Mesenchymal stem cell (in vitro differentiated cells and primary cell): Measurements from ENCODE around the gene EED.
"Not testable (repeated sequence)": the region's sequence is repeated elsewhere in the genome, so short reads cannot be mapped to it uniquely, and the experiment has no call there.

ENCODE experiments used
- DNase-seq: peaks from one replicate; pipeline ENCODE4 v3.0.0-alpha.2; 2013
- H2AFZ ChIP-seq: one replicate; pipeline ENCODE4 v1.6.1; 2013; ENCODE audit warnings: low read depth, mild to moderate bottlenecking, control low read depth, inconsistent platforms, low read length, moderate library complexity
- H2AK5ac ChIP-seq: 2 replicates; pipeline ENCODE4 v1.6.1; 2013; ENCODE audit warnings: low read length, moderate library complexity, mild to moderate bottlenecking, inconsistent platforms; ENCODE audit not compliant: severe bottlenecking
- H2BK120ac ChIP-seq: one replicate; pipeline ENCODE4 v1.6.1; 2013; ENCODE audit warnings: low read depth, mild to moderate bottlenecking, inconsistent platforms, low read length, moderate library complexity
- H2BK12ac ChIP-seq, 2 experiments: one replicate each; pipeline ENCODE4 v1.6.1; 2013; ENCODE audit warnings: inconsistent platforms in 2 of 2, low read length in 2 of 2, mild to moderate bottlenecking in 2 of 2, moderate library complexity in 2 of 2, control low read depth in 1 of 2
- H2BK15ac ChIP-seq: one replicate; pipeline ENCODE4 v1.6.1; 2013; ENCODE audit warnings: mild to moderate bottlenecking, low read depth, inconsistent platforms; ENCODE audit not compliant: poor library complexity, severe bottlenecking
- H2BK5ac ChIP-seq: 2 replicates; pipeline ENCODE4 v1.6.1; 2013; ENCODE audit warnings: low read depth, mild to moderate bottlenecking, low read length, control low read depth, inconsistent platforms; ENCODE audit not compliant: poor library complexity, severe bottlenecking
- H3K14ac ChIP-seq, 2 experiments: one replicate each; pipeline ENCODE4 v1.6.1; 2013; ENCODE audit warnings: inconsistent platforms in 2 of 2, low read length in 2 of 2, control low read depth in 1 of 2, mild to moderate bottlenecking in 1 of 2, moderate library complexity in 1 of 2
- H3K18ac ChIP-seq, 2 experiments: one replicate each; pipeline ENCODE4 v1.6.1; 2013; ENCODE audit warnings: inconsistent platforms in 2 of 2, low read length in 2 of 2, control low read depth in 1 of 2, low read depth in 1 of 2, mild to moderate bottlenecking in 1 of 2
- H3K23ac ChIP-seq, 2 experiments: one replicate each; pipeline ENCODE4 v1.6.1; 2013; ENCODE audit warnings: inconsistent platforms in 2 of 2, low read length in 2 of 2, mild to moderate bottlenecking in 2 of 2, moderate library complexity in 2 of 2, control low read depth in 1 of 2
- H3K27ac ChIP-seq: 2 replicates; pipeline ENCODE4 v1.5.1; 2013; ENCODE audit warnings: mild to moderate bottlenecking, moderate library complexity, low read length, control low read depth, inconsistent platforms; ENCODE audit not compliant: poor library complexity, severe bottlenecking
- H3K27me3 ChIP-seq, 2 experiments: 2 replicates each; pipeline versions ENCODE4 v1.6.1 to v1.7.0; 2013; ENCODE audit warnings: low read length in 2 of 2, mild to moderate bottlenecking in 2 of 2, moderate library complexity in 2 of 2, control low read depth in 1 of 2, inconsistent platforms in 1 of 2; ENCODE audit not compliant: control insufficient read depth in 1 of 2, insufficient read depth in 1 of 2
- H3K36me3 ChIP-seq, 2 experiments: 2 replicates each; pipeline versions ENCODE4 v1.6.1 to v1.7.0; 2013; ENCODE audit warnings: low read length in 2 of 2, control low read depth in 1 of 2, inconsistent platforms in 1 of 2, low read depth in 1 of 2, mild to moderate bottlenecking in 1 of 2; ENCODE audit not compliant: insufficient read depth in 2 of 2, control insufficient read depth in 1 of 2
- H3K4ac ChIP-seq, 2 experiments: one replicate each; pipeline ENCODE4 v1.6.1; 2013; ENCODE audit warnings: inconsistent platforms in 2 of 2, low read length in 2 of 2, mild to moderate bottlenecking in 2 of 2, moderate library complexity in 2 of 2, control low read depth in 1 of 2, low read depth in 1 of 2
- H3K4me1 ChIP-seq: 2 replicates; pipeline ENCODE4 v1.6.1; 2013; ENCODE audit warnings: low read depth, low read length, control low read depth; ENCODE audit not compliant: control insufficient read depth, insufficient read depth
- H3K4me2 ChIP-seq: 2 replicates; pipeline ENCODE4 v1.6.1; 2013; ENCODE audit warnings: low read length, mild to moderate bottlenecking, inconsistent platforms; ENCODE audit not compliant: poor library complexity, severe bottlenecking
- H3K4me3 ChIP-seq, 2 experiments: 2 replicates each; pipeline versions ENCODE4 v1.5.1 to v1.7.0; 2013; ENCODE audit warnings: low read length in 2 of 2, mild to moderate bottlenecking in 2 of 2, control low read depth in 1 of 2, low read depth in 1 of 2; ENCODE audit not compliant: insufficient read depth in 1 of 2
- H3K79me1 ChIP-seq: replicated peaks from 2 replicates; pipeline ENCODE4 v1.6.1; 2013; ENCODE audit warnings: mild to moderate bottlenecking, control low read depth, low read length, inconsistent platforms; ENCODE audit not compliant: poor library complexity, severe bottlenecking
- H3K9ac ChIP-seq: 2 replicates; pipeline ENCODE4 v1.7.0; 2013; ENCODE audit warnings: mild to moderate bottlenecking, low read length, moderate library complexity
- H3K9me3 ChIP-seq: 2 replicates; pipeline ENCODE4 v1.7.0; 2013; ENCODE audit warnings: mild to moderate bottlenecking, low read length; ENCODE audit not compliant: control insufficient read depth
- H4K8ac ChIP-seq: one replicate; pipeline ENCODE4 v1.6.1; 2013; ENCODE audit warnings: inconsistent platforms, mild to moderate bottlenecking, low read length, moderate library complexity
- H4K91ac ChIP-seq: one replicate; pipeline ENCODE4 v1.6.1; 2013; ENCODE audit warnings: mild to moderate bottlenecking, low read length, inconsistent platforms
- WGBS: methylation state at CpG from one replicate; pipeline ENCODE4 v1.1.7; 2013; ENCODE audit warnings: mixed read lengths; 5-methylcytosine and 5-hydroxymethylcytosine counted together

EED gene

DNA sequence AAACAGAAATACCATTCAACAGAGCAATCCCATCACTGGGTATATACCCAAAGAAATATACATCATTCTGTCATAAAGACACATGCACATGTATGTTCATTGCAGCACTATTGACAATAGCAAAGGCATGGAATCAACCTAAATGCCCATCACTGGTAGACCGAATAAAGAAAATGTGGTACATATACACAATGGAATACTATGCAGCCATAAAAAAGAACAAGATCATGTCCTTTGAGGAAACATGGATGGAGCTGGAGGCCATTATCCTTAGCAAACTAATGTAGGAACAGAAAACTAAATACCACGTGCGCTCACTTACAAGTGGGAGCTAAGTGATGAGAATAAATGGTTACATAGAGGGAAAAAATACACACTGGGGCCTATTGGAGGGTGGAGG, 19.2 kb upstream of the EED start:
- H2BK15ac ChIP-seq, H3K27me3 ChIP-seq, H3K14ac ChIP-seq, H3K9ac ChIP-seq, H3K23ac ChIP-seq, H3K4me1 ChIP-seq, H2AFZ ChIP-seq, H2BK5ac ChIP-seq, H4K8ac ChIP-seq, H3K36me3 ChIP-seq, H3K18ac ChIP-seq, H3K4me2 ChIP-seq, H4K91ac ChIP-seq, H3K27ac ChIP-seq, H2BK12ac ChIP-seq, H3K4me3 ChIP-seq, H3K9me3 ChIP-seq, H2AK5ac ChIP-seq, H2BK120ac ChIP-seq, DNase-seq, H3K4ac ChIP-seq, H3K79me1 ChIP-seq: not testable (repeated sequence)
- WGBS = 84% methylated on average over 2 of the region's 3 CpGs

DNA sequence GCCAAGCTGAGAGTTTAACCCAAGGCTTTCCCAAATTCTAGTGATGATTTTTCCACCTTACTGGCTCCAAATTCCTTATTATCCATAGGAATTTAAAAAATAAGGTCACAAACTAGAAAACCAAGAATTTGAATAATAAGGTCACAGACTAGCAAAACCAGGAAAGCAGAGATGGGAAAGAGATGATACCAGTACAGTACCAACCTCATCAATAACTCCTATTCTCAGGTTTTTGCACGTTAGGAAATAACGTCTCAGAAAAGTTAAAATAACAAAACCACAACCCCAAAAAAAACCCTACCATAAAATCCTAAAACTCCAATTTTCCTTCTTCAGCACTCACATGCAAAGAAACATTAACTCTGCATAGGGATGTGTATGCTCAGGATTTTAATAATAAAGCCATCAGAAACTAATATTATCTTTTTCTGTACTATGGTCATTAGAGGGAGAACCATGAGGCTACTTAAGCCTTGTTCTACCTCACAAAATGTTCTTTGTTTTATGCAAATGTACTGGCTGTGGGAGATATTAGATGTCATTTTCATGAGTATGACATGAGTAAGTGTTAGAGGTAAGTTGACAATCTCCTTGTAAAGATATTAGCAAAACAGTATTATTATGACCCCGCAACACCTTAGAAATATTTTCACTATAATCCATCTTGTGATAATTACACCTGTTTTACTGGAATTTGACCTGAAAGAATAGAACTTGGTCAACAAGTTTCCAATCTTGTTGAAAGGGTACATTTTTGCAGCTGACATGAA, 16.1 kb upstream of the EED start:
- H3K4me3 ChIP-seq = no peak overlapping the region
- no peak overlapping the region for H3K27ac ChIP-seq
- no peak overlapping the region for H2BK15ac ChIP-seq
- no peak overlapping the region for H3K4ac ChIP-seq
- H3K27me3 ChIP-seq = no peaks in the 10 kb centered on the region
- no peaks in the 10 kb centered on the region for H3K9me3 ChIP-seq
- H2AFZ ChIP-seq = no peak overlapping the region
- H4K8ac ChIP-seq = no peak overlapping the region
- H3K23ac ChIP-seq = no peak overlapping the region
- no peaks in the 10 kb centered on the region for H3K36me3 ChIP-seq
- no peak overlapping the region for H3K9ac ChIP-seq
- no peak overlapping the region for H3K4me2 ChIP-seq
- no peak for DNase-seq
- no peak overlapping the region for H3K18ac ChIP-seq
- H3K14ac ChIP-seq = no peak overlapping the region
- no peak overlapping the region for H2AK5ac ChIP-seq
- H2BK12ac ChIP-seq = no peak overlapping the region
- no peak overlapping the region for H2BK120ac ChIP-seq
- no CpG with 5 or more reads among the region's 3 CpGs for WGBS
- no peaks in the 10 kb centered on the region for H3K79me1 ChIP-seq
- H3K4me1 ChIP-seq = peaks cover 2% of the 10 kb centered on the region
- H2BK5ac ChIP-seq = no peak overlapping the region
- no peak overlapping the region for H4K91ac ChIP-seq

DNA sequence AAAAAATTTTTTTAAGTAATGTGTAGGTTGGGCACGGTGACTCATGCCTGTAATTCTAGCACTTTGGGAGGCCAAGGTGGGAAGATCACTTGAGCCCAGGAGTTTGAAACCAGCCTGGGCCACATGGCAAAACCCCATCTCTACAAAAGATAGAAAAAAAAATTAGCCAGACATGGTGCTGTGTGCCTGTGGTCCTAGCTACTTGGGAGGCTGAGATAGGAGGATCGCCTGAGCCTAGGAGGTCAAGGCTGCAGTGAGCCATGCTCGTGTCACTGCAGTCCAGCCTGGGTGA, 15.6 kb upstream of the EED start:
- not testable (repeated sequence) for H3K4me3 ChIP-seq, H3K79me1 ChIP-seq, H2BK15ac ChIP-seq, DNase-seq, H3K4me2 ChIP-seq, H3K4ac ChIP-seq, H3K18ac ChIP-seq, H4K8ac ChIP-seq, H3K27ac ChIP-seq, H3K4me1 ChIP-seq, H4K91ac ChIP-seq, H2BK5ac ChIP-seq, H3K9me3 ChIP-seq, H2AK5ac ChIP-seq, H3K9ac ChIP-seq, H2AFZ ChIP-seq, H2BK12ac ChIP-seq, H3K23ac ChIP-seq, H3K27me3 ChIP-seq, H2BK120ac ChIP-seq, H3K36me3 ChIP-seq
- 96% methylated on average over 3 of the region's 3 CpGs for WGBS
- peak overlapping the region in 1 of 2 experiments; percentile 7 for H3K14ac ChIP-seq

DNA sequence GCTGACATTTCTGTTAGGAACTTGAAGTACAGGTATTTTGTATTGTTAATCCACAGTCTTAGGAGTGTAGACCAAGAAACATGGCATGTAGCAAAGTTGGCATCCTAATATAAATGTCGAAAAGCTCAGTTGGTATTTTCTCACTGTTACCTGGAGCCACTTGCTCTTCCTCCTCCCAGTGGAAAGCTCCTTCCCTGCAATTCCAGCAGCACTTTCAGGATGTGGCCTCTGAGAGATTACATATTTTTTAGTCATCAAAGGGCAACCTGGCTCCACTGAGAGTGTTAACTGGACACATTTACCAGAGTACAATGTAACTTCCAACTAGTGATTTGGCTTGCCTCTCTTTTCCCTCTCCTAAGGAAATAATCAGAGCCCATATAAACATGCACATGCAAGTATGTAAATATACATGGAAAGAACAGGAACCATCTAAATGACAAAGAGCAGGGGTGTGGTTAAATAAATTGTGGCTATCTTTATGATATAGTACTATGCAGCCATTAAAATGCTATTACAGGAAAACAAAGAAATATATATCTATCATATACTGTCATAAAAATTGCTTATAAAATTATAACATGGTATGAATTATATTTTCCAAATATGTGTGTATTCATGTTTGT, 14.3 kb upstream of the EED start:
- Histone ChIP-seq H4K91ac (no peak overlapping the region), H2AFZ (no peak overlapping the region), H3K4me2 (no peak overlapping the region), H2BK120ac (no peak overlapping the region), H3K79me1 (no peaks in the 10 kb centered on the region), H2BK12ac (no peak overlapping the region), H3K9ac (peak overlapping the region; percentile 22), H3K14ac (no peak overlapping the region), H3K18ac (no peak overlapping the region), H3K23ac (no peak overlapping the region), H4K8ac (no peak overlapping the region), H3K36me3 (no peaks in the 10 kb centered on the region), H3K27me3 (no peaks in the 10 kb centered on the region), H3K9me3 (no peaks in the 10 kb centered on the region), H2BK5ac (no peak overlapping the region), H2AK5ac (no peak overlapping the region), H3K27ac (no peak overlapping the region), H3K4me1 (peaks cover 2% of the 10 kb centered on the region), H3K4ac (no peak overlapping the region), H3K4me3 (no peak overlapping the region), H2BK15ac (no peak overlapping the region)
- no peak for DNase-seq
- 83% methylated on average over 1 of the region's 1 CpG for WGBS
